GM12801 (cell line): ENCODE data around the gene APBB3.

Experiments used
- TF ChIP-seq, protein P1 (sequence below): IDR thresholded peaks from one replicate; pipeline ENCODE4 v1.5.1; 2011; ENCODE audit warnings: control low read depth; ENCODE audit not compliant: insufficient read length; ENCODE audit errors: extremely low read depth

The APBB3 gene

DNA sequence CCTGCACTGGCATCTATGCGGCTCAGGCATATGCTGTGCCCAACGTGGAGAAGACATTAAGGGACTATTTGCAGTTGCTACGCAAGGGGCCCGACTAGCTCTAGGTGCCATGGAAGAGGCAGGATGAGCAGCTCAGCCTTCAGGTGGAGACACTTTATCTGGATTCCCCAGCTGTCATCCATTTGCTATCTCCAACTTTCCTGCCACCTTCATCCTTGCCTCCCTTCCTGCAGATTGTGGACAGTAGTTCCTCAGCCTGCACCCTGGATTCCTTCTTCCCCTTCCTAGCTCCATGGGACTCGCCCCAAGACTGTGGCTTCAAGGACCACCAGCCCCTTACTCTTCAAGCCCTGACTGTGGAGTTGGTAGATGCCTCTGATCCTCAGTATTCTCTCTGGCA, 2.3 kb upstream of the APBB3 start:
- TF ChIP-seq, protein P1, sequence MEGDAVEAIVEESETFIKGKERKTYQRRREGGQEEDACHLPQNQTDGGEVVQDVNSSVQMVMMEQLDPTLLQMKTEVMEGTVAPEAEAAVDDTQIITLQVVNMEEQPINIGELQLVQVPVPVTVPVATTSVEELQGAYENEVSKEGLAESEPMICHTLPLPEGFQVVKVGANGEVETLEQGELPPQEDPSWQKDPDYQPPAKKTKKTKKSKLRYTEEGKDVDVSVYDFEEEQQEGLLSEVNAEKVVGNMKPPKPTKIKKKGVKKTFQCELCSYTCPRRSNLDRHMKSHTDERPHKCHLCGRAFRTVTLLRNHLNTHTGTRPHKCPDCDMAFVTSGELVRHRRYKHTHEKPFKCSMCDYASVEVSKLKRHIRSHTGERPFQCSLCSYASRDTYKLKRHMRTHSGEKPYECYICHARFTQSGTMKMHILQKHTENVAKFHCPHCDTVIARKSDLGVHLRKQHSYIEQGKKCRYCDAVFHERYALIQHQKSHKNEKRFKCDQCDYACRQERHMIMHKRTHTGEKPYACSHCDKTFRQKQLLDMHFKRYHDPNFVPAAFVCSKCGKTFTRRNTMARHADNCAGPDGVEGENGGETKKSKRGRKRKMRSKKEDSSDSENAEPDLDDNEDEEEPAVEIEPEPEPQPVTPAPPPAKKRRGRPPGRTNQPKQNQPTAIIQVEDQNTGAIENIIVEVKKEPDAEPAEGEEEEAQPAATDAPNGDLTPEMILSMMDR, result no peak

DNA sequence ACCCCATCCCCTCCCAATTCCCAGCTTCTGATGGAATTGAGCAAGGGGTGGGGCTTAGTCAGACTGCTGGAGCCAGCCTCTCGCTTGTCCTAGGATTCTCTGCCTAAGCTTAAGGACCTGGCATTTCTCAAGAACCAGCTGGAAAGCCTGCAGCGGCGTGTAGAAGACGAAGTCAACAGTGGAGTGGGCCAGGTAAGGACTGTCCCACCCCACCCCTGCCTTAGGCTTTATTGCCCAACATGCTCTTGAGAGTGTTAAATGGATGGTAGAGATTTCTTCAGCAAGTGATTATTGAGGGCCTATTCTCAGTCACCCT, 1.3 kb upstream of the APBB3 start:
- TF ChIP-seq, protein P1, result no peak

DNA sequence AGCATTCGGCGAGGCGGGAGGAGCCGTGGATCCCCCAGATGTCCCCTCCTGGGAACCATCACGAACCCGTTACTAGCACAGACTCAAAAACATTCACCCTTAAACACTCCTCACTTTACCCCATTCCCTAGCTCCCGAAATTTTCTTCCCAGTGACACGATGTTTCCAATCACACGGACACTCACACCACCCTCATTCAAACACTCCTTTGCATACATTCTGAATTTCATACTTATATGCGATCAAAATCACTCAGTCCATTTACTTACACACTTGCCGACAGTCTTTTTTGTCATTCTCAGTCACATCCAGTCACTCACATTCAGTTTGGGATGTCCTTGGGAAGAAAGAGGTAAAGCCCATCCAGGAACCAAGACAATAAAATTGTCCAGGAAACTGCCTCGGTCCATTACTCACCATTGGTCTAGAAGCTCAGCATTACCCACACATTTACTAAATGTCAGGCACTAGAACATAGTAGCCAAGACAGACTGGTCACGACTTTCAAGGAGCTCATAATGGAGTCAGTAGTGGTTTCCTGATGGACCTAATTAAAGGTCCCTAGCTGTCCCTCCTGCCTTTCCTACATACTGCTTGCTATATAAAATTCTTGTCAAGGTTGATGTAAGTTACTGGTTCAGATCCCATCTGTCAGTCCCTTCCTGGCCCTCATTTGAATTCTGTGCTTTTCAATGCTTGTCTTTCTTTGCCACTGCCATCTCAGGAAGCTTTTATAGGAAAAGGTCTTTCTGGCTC, 804 bp upstream of the APBB3 start:
- TF ChIP-seq, protein P1, result no peak

DNA sequence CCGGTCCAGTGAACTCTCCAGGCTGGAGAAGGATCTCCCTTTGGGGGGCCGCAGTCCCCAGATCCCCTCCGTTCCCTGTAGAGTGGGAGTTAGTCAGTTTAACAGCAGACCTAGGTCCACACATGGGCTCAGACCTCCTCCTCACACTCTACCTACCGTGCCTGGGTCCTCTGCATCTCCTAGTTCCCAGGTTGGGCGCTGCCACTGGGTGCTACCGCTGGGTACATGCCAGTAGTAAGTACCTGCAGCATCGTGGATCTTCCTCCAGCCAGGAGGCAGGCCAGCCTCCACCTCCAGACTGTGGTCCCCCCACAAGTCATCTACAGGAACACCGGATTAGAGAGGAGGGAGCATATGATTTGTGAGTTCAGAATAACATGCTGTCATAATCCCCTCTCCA, 802 bp downstream of the APBB3 start:
- TF ChIP-seq, protein P1, result no peak

DNA sequence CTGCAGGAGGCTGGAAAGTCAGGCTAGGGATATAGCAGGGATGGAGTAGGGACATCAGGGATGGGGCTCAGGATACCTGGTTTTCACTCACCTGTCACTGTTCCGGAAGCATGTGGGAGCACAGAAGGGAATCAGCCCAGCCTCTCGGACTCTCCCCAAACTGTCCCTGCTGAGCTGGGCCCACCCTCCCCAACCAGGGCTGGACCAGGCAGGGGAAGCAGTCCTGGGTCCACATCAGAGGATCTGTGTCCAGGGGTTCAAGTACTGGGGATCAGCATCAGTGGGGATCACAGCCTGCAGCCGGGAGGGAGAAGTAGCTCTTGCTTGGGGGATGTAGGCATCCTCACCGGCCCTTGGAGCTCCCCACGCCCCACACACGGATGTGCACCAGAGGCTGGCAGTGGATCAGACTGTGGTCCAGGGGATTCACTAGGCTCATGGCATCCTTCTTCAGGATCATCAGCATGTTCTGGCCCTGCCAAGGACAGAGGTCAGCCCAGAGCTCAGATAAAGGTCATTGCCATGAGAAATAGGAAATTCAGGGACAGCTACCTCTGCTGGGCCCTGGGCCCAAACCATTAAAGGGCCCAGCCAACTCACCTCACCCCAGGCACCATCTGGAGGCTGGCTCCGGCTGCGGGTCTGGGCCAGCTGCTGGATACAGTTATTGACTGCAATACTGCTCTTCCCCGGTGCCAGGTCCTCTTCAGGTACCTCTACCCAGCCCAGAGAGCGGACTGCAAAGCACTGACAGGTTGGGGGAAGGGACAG, 2.5 kb downstream of the APBB3 start:
- TF ChIP-seq, protein P1, result no peak

DNA sequence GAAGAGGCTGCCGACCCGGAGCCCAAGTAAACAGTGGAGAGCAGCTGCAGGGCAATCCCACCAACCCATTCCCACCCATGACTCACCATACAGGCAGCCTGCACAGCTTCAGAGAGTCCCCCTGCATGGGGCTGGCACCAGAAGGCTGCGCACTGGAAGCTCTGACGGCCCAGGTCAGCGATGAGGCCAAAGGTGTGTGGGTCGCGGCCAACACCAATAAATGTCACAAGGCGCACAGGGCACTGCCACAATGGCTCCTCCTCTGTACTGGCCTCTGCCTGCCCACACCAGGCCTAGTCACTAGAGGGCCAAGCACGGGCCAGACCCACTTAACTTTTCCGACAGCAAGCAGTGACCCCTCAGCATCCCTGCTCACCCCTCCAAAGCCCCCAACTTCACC, 4.2 kb downstream of the APBB3 start:
- TF ChIP-seq, protein P1, result no peak

DNA sequence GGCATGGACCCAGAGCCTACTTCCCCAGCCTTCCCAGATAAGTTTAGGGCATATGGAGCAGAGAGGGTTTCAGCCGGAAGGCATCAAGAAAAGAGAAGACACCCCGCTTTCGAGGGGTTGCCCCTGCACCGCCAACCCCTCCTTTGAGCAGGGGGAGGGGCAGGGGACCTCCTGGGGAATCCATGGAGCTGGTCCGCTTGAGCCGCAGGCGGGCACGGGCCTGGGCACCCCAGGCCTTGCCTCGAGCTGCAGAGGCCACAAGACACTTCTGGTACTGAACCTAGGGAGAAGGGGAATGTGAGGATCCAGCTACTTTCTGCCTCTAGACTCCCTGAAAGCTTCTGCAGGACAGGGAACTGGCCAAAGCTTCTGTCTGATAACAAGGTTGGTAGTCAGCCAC, 5.9 kb downstream of the APBB3 start:
- TF ChIP-seq, protein P1, result no peak
